NCI-H460 (cell line): ENCODE measurements around the gene TRMT2A. TPM values are rescaled to one million over a fixed set of nuclear protein-coding genes. Genes with fewer than 3 reads are reported as not detected.
"Not testable (repeated sequence)": the region's sequence is repeated elsewhere in the genome, so short reads cannot be mapped to it uniquely, and the experiment has no call there.

Experiments
- DNase-seq: peaks from one replicate; pipeline ENCODE4 v3.0.0-alpha.2; 2016; ENCODE audit warnings: low read depth; ENCODE audit errors: extremely low read depth
- polyA plus RNA-seq: library from polyadenylated mRNA; depleted of rRNA; stranded (reverse); fragments of >200 nt; gene quantifications from 2 replicates; pipeline ENCODE4 v1.2.3, GENCODE V29; 2014; cell fraction: nucleus; rRNA removed
- total RNA-seq: library from RNA; depleted of rRNA; stranded (reverse); fragments of >200 nt; shearing (Covaris generic); gene quantifications from 2 replicates; pipeline ENCODE4 v1.2.3, GENCODE V29; 2014; rRNA removed

Gene TRMT2A
- 23.8 and 29.1 TPM in 2 replicates for total RNA-seq
- polyA plus RNA-seq, result 216 and 353 TPM in 2 replicates

GRCh38 chr22:20116951-20117632 is at the start of gene TRMT2A:
Gene TRMT2A, minus strand, starts transcription at chr22:20117226. Its CDS starts 320 bp downstream, at chr22:20116906.
- peak; percentile 95 for DNase-seq

DNA sequence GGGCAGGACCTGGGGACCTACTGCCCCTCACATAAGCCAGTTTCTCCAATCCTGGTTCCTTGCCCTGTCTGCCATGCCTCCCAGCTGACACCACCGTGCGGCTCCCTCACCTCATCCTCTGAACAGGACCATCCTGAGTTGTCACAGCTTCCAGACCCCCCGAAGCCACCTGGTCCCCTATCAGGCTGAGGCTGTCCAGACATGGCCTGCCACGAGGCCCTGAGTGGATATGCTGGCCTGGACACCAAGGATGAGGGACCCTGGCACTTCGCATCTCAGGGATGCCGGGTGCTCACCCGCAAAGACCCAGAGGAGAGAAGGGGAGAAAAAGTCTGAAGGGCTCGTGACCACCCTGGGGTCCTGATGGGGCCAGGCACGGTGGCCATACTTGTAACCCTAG is 49.7 kb upstream of the TRMT2A start:
- DNase-seq, result no peak

DNA sequence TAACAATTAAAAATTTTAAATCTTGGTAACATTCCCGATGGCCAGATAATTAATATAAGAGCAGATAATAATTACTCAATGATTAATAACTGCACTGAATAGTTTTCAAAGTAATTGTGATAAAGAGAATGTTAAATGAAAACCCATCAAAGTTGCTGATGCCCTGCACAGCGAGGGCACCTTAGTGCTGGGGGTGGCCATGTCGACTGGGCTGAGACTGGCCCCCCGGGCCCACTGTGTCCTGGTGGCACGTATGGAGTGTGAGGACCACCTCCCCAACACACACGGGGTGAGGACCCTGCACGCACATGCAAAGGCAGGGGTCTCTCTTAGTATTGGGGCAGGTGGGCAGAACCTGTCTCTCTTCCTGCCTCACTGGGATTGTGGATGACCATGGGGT is 48.9 kb upstream of the TRMT2A start:
- DNase-seq, result no peak

DNA sequence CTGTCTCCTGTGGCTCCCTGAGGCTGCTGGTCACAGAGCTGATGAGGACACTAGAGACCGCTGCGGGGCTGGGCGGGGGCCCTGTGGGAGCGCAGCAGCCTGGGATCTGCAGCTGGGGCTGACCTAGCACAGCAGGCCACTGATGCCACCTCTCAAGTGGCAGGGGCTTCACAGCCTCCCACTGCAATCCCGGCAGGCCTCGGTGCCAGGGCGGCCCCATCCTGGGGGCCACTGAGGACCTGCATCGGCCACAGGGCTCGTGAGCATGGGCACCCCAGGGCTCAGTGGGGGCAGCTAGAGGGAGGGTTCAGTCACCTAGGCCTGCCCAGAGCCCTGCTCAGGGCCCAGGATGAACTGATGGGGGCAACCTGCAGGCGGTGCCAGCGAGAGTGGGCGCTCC is 48.4 kb upstream of the TRMT2A start:
- DNase-seq, result no peak

DNA sequence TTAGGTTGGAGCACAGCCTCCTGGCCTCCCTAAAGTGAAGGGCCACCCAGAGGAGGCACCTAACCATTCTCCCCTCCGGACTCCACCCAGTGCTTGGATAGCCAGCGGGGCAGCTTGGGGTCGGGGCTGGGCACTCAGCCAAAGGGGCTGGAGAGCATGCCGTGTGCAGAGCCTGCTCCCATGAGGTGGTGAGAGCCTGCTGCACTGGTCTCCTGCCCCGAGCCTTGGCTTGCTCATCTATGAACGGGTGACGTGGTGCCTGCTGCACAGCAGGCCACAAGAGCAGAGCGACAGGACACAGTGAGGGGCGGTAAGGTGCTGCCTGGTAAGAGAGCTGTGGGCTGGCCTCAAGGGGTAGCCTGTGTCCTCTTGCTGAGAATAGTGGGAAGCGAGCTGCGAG is 47.8 kb upstream of the TRMT2A start:
- no peak for DNase-seq

- no peak for DNase-seq
Observed at GRCh38 chr22:20160041-20160440, 43.0 kb upstream of the TRMT2A start.

GRCh38 chr22:20159531-20159930 is 42.5 kb upstream of the TRMT2A start:
- DNase-seq, result not testable (repeated sequence)

GRCh38 chr22:20159076-20159475 is 42.0 kb upstream of the TRMT2A start:
- DNase-seq, result no peak

DNA sequence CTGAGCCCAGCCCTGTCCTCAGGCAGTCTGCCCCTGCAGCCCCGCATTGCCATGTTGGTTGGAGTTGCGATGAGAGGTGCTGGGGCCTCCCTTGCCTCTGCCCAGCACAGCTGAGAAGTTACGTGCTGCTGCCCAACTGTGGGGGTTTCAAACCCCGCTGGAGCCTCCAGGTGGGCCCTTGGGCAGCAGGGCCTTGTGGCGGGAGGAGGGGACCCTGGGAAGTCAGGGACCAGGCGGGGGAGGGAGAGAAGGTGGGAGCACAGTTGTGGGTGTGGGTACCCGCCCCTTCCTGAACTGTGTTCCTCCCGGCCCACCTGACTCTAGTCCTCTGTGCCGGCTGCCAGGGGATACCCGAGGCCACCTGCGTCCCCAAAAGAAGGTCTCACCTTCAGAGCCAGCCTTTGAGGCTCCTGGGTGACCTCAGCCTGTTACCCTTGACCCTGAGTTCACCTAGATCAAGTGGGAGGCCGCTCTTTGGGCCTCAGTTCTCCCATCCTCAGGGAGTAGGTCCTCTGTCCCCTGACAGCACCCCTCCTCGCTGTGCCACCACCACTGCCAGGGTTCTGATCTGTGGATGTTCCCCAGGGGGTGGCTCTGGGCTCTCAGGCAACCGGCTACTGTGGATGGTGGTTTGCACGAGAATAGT is 41.5 kb upstream of the TRMT2A start:
- no peak for DNase-seq

DNA sequence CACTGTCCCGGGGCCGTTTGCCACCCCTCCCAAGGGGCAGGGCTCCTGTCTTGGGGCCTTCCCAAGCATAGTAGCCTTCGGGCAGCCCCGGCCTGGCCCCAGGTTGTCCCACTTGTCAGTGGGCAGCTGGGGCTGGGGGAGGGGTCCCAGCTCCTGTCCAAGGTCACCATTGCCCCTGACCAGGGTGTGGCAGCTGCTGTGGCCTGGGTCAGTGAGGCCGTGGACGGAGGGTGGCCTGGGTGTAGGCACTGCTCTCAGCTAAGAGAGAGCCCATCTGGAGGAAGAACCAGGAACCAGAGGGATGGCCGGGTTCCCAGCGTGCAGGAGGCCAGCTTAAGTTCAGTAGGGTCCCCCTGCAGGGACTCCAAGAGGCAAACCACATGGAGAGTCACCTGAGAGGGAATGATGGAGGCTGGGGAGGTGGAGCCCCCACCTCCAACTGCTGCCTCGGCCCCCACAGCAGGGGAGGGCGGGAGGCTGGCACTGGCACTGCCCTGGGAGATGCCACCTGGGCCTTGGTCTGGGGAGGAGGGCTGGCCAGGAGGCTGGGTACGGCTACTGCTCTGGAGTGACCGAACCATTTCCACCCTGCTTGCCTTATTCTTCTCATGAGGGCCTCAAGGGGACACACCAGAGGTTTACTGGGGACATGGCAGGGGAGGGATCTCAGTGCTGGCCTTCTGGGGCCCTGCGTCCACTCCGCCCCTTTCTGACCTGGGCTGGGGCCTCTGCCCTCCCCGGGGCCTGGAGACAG is 40.6 kb upstream of the TRMT2A start:
- no peak for DNase-seq

DNA sequence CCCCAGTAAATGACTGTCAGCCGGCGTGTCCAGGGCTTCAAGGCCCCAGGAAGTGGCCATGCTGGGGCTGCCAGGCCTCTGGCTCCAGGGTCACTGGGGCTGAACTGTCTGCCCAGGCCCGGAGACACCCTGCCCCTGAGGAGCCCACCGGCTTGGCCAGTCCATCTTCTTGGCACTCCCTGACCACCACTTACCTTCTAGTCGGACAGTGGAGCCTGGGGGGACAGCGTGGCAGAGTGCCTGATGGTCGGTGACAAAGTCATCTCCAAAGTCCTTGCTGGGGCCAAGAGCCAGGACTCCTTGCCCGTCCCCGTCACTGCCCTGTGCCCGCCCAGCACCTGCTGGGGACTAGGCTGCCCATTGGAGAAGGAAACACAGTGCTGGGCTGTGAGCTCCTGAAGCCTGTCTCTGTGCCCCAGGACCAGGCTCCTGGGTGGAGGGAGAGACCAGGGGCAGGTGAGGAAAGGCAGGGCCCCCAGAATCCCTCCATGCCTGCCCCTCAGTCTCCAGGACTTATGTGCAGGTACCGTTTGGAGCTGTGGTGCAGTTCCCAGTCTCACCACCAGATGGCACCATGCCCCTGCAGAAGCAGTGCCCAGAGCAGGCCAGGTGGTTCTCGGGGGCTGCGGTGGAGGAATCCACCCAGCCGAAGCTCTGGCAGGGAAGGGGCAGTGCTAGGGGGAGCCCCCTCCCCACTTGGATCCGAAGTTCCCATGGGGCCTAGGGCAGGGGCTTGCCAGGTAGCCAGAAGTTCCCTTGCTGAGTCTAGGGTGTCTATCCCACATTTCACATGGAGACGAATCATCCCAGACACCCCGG is 39.8 kb upstream of the TRMT2A start:
- peak; percentile 52 for DNase-seq

DNA sequence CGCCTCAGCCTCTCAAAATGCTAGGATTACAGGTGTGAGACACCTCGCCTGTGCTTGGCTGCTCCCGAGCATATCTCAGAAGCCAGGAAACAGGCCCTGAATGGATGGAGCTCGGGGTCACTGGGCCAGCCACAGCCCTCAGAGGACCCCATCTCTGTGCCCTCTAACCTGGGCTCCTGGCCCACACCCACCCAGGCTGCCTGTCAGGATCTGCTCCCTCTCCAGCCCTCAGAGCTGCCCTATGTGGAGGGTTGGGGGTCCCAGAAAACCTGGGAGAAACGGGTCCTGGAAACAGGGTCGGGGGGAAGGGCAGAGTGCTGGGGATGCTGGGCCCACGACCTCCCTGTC is 39.0 kb upstream of the TRMT2A start:
- DNase-seq, result no peak

- no peak for DNase-seq
Observed at GRCh38 chr22:20155330-20156041, 38.5 kb upstream of the TRMT2A start.

GRCh38 chr22:20154602-20155187 is 37.7 kb upstream of the TRMT2A start:
- DNase-seq, result no peak

- DNase-seq, result no peak
Observed at GRCh38 chr22:20153945-20154344, 36.9 kb upstream of the TRMT2A start.

- no peak for DNase-seq
Observed at GRCh38 chr22:20152464-20152890, 35.5 kb upstream of the TRMT2A start.

DNA sequence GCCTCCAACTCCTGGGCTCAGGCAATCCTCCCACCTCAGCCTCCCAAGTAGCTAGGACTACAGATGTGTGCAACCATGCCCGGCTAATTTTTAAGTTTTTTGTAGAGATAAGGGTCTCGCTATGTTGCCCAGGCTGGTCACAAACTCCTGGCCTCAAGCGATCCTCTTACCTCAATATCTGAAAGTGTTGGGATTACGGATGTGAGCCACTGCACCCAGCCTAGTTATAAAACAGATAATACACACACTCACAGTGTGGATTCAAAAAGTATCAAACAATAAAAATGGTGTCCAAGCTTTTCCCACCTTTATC is 34.2 kb upstream of the TRMT2A start:
- DNase-seq, result no peak

GRCh38 chr22:20150381-20151275 is 33.6 kb upstream of the TRMT2A start, which contains the start of gene CCDC188:
Gene CCDC188, minus strand, starts transcription at chr22:20151055. Its CDS starts 69 bp downstream, at chr22:20150986.
- DNase-seq, result no peak
